PC-9 (cell line): ENCODE measurements around the gene PSMD2.

Experiments
- EZH2 ChIP-seq: fragments of 200-600 bp; sonication (generic); IDR thresholded peaks from 2 replicates; pipeline ENCODE4 v1.8.0; 2017; ENCODE audit warnings: antibody characterized with exemption, low read depth
- TF ChIP-seq, protein P1 (sequence below): fragments of 200-600 bp; sonication (generic); conservative IDR thresholded peaks from 2 replicates; pipeline ENCODE4 v1.6.1; 2017; ENCODE audit warnings: mixed run types, antibody characterized with exemption, mild to moderate bottlenecking, moderate library complexity

DNA sequence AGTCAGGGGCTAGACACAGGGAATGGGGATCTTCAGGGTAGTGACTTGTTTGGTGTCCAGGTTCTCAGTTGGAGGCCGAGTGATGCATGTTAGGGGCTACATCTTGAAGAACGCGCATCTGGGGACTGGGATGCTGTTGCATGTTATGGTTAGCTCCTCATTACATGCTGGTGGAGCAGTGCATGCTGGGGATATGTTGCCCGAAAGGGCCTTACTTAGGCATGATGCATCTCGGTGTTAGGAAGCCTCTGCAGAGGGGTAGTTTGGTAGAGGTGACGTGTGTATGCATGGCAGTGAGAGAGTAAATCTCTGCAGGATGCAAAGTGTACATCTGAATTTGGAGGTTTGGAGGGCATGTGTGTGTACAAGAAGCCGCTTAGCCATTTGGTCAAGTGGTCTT, 17.8 kb downstream of the PSMD2 start:
- no peak for TF ChIP-seq EZH2
- TF ChIP-seq, protein P1, sequence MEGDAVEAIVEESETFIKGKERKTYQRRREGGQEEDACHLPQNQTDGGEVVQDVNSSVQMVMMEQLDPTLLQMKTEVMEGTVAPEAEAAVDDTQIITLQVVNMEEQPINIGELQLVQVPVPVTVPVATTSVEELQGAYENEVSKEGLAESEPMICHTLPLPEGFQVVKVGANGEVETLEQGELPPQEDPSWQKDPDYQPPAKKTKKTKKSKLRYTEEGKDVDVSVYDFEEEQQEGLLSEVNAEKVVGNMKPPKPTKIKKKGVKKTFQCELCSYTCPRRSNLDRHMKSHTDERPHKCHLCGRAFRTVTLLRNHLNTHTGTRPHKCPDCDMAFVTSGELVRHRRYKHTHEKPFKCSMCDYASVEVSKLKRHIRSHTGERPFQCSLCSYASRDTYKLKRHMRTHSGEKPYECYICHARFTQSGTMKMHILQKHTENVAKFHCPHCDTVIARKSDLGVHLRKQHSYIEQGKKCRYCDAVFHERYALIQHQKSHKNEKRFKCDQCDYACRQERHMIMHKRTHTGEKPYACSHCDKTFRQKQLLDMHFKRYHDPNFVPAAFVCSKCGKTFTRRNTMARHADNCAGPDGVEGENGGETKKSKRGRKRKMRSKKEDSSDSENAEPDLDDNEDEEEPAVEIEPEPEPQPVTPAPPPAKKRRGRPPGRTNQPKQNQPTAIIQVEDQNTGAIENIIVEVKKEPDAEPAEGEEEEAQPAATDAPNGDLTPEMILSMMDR, result no peak
